Tibial nerve (tissue), 4 donors: ENCODE measurements around the gene TMEM185B. TPM values are rescaled to one million over a fixed set of nuclear protein-coding genes. Genes with fewer than 3 reads are reported as not detected.
"Not testable (repeated sequence)": the region's sequence is repeated elsewhere in the genome, so short reads cannot be mapped to it uniquely, and the experiment has no call there.

ENCODE experiments used
- DNase-seq, 2 donors: peaks; one replicate each; pipeline ENCODE4 v3.0.0-alpha.2; 2019; ENCODE audit warnings: low spot score in 2 of 2
- H3K27ac ChIP-seq, 4 donors: fragments of 200-600 bp; sonication (generic) in 3 of 4; one replicate each; pipeline ENCODE4 v1.5.1; 2017 to 2019; ENCODE audit warnings: mild to moderate bottlenecking in 1 of 4
- H3K27me3 ChIP-seq, 2 donors: fragments of 200-600 bp; sonication (generic) in 1 of 2; one replicate each; pipeline versions ENCODE4 v1.5.1 to v1.6.0; 2017 to 2019
- H3K36me3 ChIP-seq, 3 donors: fragments of 200-600 bp; sonication (generic); one replicate each; pipeline ENCODE4 v1.5.1; 2018 to 2019
- H3K4me1 ChIP-seq, 4 donors: fragments of 200-600 bp; sonication (generic) in 3 of 4; one replicate each; pipeline ENCODE4 v1.5.1; 2017 to 2019
- H3K4me3 ChIP-seq, 4 donors: fragments of 200-600 bp; sonication (generic) in 3 of 4; one replicate each; pipeline ENCODE4 v1.5.1; 2017 to 2019; ENCODE audit warnings: mild to moderate bottlenecking in 1 of 4, moderate library complexity in 1 of 4
- H3K9me3 ChIP-seq, 4 donors: fragments of 200-600 bp; sonication (generic) in 3 of 4; one replicate each; pipeline ENCODE4 v1.5.1; 2017 to 2019
- CTCF ChIP-seq, 5 experiments: fragments of 200-600 bp in 3 of 5; fragments of 450-650 bp in 2 of 5; sonication (generic) in 3 of 5; IDR thresholded peaks; one replicate each; pipeline ENCODE4 v1.5.1; 2016 to 2019; ENCODE audit warnings: antibody characterized with exemption in 5 of 5, mild to moderate bottlenecking in 3 of 5, moderate library complexity in 2 of 5
- EP300 ChIP-seq, 2 donors: sonication (generic); formaldehyde crosslinking; IDR thresholded peaks; one replicate each; pipeline ENCODE4 v1.6.1; 2017; ENCODE audit warnings: antibody characterized with exemption in 2 of 2, mild to moderate bottlenecking in 1 of 2
- POLR2A ChIP-seq, 2 donors: fragments of 450-650 bp; IDR thresholded peaks; one replicate each; pipeline ENCODE4 v1.6.1; 2017; ENCODE audit warnings: antibody characterized with exemption in 2 of 2, mild to moderate bottlenecking in 2 of 2, moderate library complexity in 2 of 2
- WGBS, 2 donors: methylation state at CpG; one replicate each; pipeline ENCODE4 v1.1.5; 2018; 5-methylcytosine and 5-hydroxymethylcytosine counted together
- total RNA-seq, 4 donors: library from RNA; depleted of rRNA; stranded (reverse); fragments of >200 nt; gene quantifications; one replicate each; pipeline ENCODE4 v1.1.0, GENCODE V29; 2016

TMEM185B gene
- total RNA-seq, 4 donors from 2014 or later: 20.5 to 38.1 (median 35.5) TPM

GRCh38 chr2:120260736-120261135 lies 37.5 kb upstream of the TMEM185B start:
- Histone ChIP-seq H3K4me3 (no peak overlapping the region), H3K36me3 (no peaks in the 10 kb centered on the region), H3K9me3 (peaks cover 0 to 3% (median 0%) of the 10 kb centered on the region in 4 donors), H3K27me3 (no peaks in the 10 kb centered on the region), H3K4me1 (peaks cover 0 to 43% (median 4%) of the 10 kb centered on the region in 4 donors), H3K27ac (no peak overlapping the region)
- TF ChIP-seq POLR2A (IDR thresholded peaks at IDR 0.05): no peak
- no peak for TF ChIP-seq CTCF (IDR thresholded peaks at IDR 0.05)
- no peak for TF ChIP-seq EP300 (IDR thresholded peaks at IDR 0.05)
- WGBS, 2 donors: 78 to 82% methylated on average over 5 of the region's 5 CpGs
- DNase-seq: no peak

GRCh38 chr2:120259939-120260338 lies 36.7 kb upstream of the TMEM185B start:
- H3K36me3 ChIP-seq, H3K27ac ChIP-seq, H3K4me3 ChIP-seq, DNase-seq, H3K27me3 ChIP-seq, H3K9me3 ChIP-seq: not testable (repeated sequence)
- peaks cover 0 to 45% (median 4%) of the 10 kb centered on the region in 4 donors for H3K4me1 ChIP-seq
- 96 to 98% methylated on average over 2 to 13 of the region's 15 CpGs for WGBS, 2 donors

- H3K4me3 ChIP-seq: no peak overlapping the region
- no peaks in the 10 kb centered on the region for H3K36me3 ChIP-seq
- H3K4me1 ChIP-seq: peaks cover 0 to 58% (median 12%) of the 10 kb centered on the region in 4 donors
- no peak for DNase-seq
- no peaks in the 10 kb centered on the region for H3K27me3 ChIP-seq
- TF ChIP-seq POLR2A (IDR thresholded peaks at IDR 0.05) (no peak), CTCF (IDR thresholded peaks at IDR 0.05) (no peak), EP300 (IDR thresholded peaks at IDR 0.05) (no peak)
- peaks cover 0 to 3% (median 0%) of the 10 kb centered on the region in 4 donors for H3K9me3 ChIP-seq
- H3K27ac ChIP-seq: no peak overlapping the region
- WGBS, 2 donors: 85 to 89% methylated on average over 9 of the region's 9 CpGs
Measured at GRCh38 chr2:120258196-120258595, 35.0 kb upstream of the TMEM185B start.

- Histone ChIP-seq H3K4me1 (peaks cover 0 to 57% (median 12%) of the 10 kb centered on the region in 4 donors), H3K27me3 (no peaks in the 10 kb centered on the region), H3K4me3 (no peak overlapping the region), H3K36me3 (no peaks in the 10 kb centered on the region), H3K27ac (no peak overlapping the region), H3K9me3 (peaks cover 0 to 3% (median 0%) of the 10 kb centered on the region in 4 donors)
- 18 to 24% methylated on average over 1 of the region's 1 CpG for WGBS, 2 donors
- no peak for DNase-seq
- no peak for TF ChIP-seq CTCF (IDR thresholded peaks at IDR 0.05)
- no peak for TF ChIP-seq EP300 (IDR thresholded peaks at IDR 0.05)
- no peak for TF ChIP-seq POLR2A (IDR thresholded peaks at IDR 0.05)
Measured at GRCh38 chr2:120257522-120257921, 34.3 kb upstream of the TMEM185B start.

GRCh38 chr2:120256651-120257000 lies 33.4 kb upstream of the TMEM185B start:
- Histone ChIP-seq H3K9me3 (peaks cover 0 to 3% (median 0%) of the 10 kb centered on the region in 4 donors), H3K4me1 (peaks cover 0 to 56% (median 12%) of the 10 kb centered on the region in 4 donors), H3K27me3 (no peaks in the 10 kb centered on the region), H3K4me3 (no peak overlapping the region), H3K36me3 (no peaks in the 10 kb centered on the region), H3K27ac (no peak overlapping the region)
- TF ChIP-seq POLR2A (IDR thresholded peaks at IDR 0.05) (no peak), EP300 (IDR thresholded peaks at IDR 0.05) (no peak), CTCF (IDR thresholded peaks at IDR 0.05) (no peak)
- DNase-seq: no peak
- WGBS, 2 donors: 59 to 72% methylated on average over 1 of the region's 1 CpG
